Heart right ventricle (tissue), 16 donors: ENCODE results near the gene TMPRSS13. TPM values are rescaled to one million over a fixed set of nuclear protein-coding genes. Genes with fewer than 3 reads are reported as not detected.

ENCODE experiments used
- ATAC-seq, 8 donors: fragments of 200-7000 bp; cut with Tn5 transposase; one replicate each; pipeline ENCODE4 v1.9.1; 2020; ENCODE audit warnings: mild to moderate bottlenecking in 8 of 8, moderate library complexity in 8 of 8, moderate number of reproducible peaks in 1 of 8
- DNase-seq, 2 donors: peaks; one replicate each; pipeline ENCODE4 v3.0.0-alpha.2; 2020
- H3K27ac ChIP-seq, 10 donors: fragments of 200-600 bp; sonication (generic) in 2 of 10; one replicate each; pipeline versions ENCODE4 v1.5.0 to v1.8.0; 2020 to 2022; ENCODE audit warnings: mild to moderate bottlenecking in 3 of 10
- H3K27me3 ChIP-seq, 7 donors: fragments of 200-600 bp; one replicate each; pipeline ENCODE4 v1.8.0; 2021 to 2022; ENCODE audit warnings: mild to moderate bottlenecking in 2 of 7
- H3K36me3 ChIP-seq, 9 donors: fragments of 200-600 bp; sonication (generic) in 1 of 9; one replicate each; pipeline versions ENCODE4 v1.5.0 to v1.8.0; 2020 to 2022; ENCODE audit warnings: mild to moderate bottlenecking in 2 of 9
- H3K4me1 ChIP-seq, 9 donors: fragments of 200-600 bp; sonication (generic) in 1 of 9; one replicate each; pipeline versions ENCODE4 v1.5.0 to v1.8.0; 2020 to 2022; ENCODE audit warnings: mild to moderate bottlenecking in 4 of 9
- H3K4me3 ChIP-seq, 10 donors: fragments of 200-600 bp; sonication (generic) in 2 of 10; one replicate each; pipeline versions ENCODE4 v1.5.0 to v1.8.0; 2020 to 2022; ENCODE audit warnings: mild to moderate bottlenecking in 7 of 10, moderate library complexity in 2 of 10
- H3K9me3 ChIP-seq, 11 donors: fragments of 200-600 bp in 10 of 11; sonication (generic) in 2 of 11; one replicate each; pipeline versions ENCODE4 v1.5.0 to v1.8.0; 2013 to 2022; ENCODE audit warnings: mild to moderate bottlenecking in 2 of 11, control low read depth in 1 of 11, moderate library complexity in 1 of 11
- WGBS, 2 donors: extraction: QIAGEN DNeasy Blood & Tissue Kit; methylation state at CpG; one replicate each; pipeline ENCODE4 v1.1.7; 2013; ENCODE audit warnings: inconsistent platforms in 1 of 2; 5-methylcytosine and 5-hydroxymethylcytosine counted together
- intact Hi-C, 10 donors: fragments of 100-400 bp; cut with DNase I; formaldehyde crosslinking; loops; one replicate each; pipeline versions ENCODE4 v1.11.1 to v1.14.2; 2022
- polyA plus RNA-seq, 2 donors: library from polyadenylated mRNA; stranded (reverse); fragments of 200-250 nt; gene quantifications; one replicate each; pipeline ENCODE4 v1.2.3, GENCODE V29; 2013
- total RNA-seq, 10 donors: library from RNA; stranded (reverse); fragmentation: NEBNext Ultra II Directional in 3 of 10; extraction: Animal tissue kit (Norgen Biotek cat#: 25700) in 3 of 10; gene quantifications; one replicate each; pipeline versions ENCODE4 v1.2.1 to v1.2.4, GENCODE V29; 2021 to 2023
- TF ChIP-seq, protein P1 (sequence below), 9 donors: fragments of 200-600 bp; sonication (generic) in 2 of 9; IDR thresholded peaks; one replicate each; pipeline versions ENCODE4 v1.5.0 to v1.8.0; 2021 to 2022; ENCODE audit warnings: antibody characterized with exemption in 9 of 9, mild to moderate bottlenecking in 5 of 9, moderate library complexity in 1 of 9
- donor health status: Arrhythmogenic right ventricular cardiomyopathy.
- donor health status: ischemic (EF 13 %, LVEDD 7.1; RV severe dilation, severe dysfunction).
- donor health status: healthy with polysubstance abuse.
- donor health status: DM: no; HTN: yes; CAD: no.
- donor health status: DM: no; HTN: no; CAD: no.
- donor health status: ischemic (EF 25% LVEDD 6.9; RV normal size, moderate dysfunction).
- donor health status: ischemic (EF 25% LVEDD 5.7; RV mildly dilated, moderate dysfunction).
- donor health status: healthy.
- donor health status: DM: yes; HTN: yes; CAD: no.
- donor health status: Ischemic cardiomyopathy.
- donor health status: ischemic (EF 35%, LVEDD 5.7; RV mildly dilated, moderate dysfunction).
- donor health status: nonischemic (EF 11% LVEDD 7.7; RV severe dilation, severe dysfunction).
- donor health status: DM: yes; HTN: yes; CAD: no.
- donor health status: PGD.
- donor health status: ischemic (EF 29% LVEDD 5.4; RV normal size, mild dysfunction).
- donor health status: nonischemic (EF 23%, LVEDD 6.1; RV moderate dilation, normal function).

The TMPRSS13 gene
- total and polyA plus RNA-seq, 12 donors = 0.03 to 0.32 (median 0.18) TPM; not detected in 7

DNA sequence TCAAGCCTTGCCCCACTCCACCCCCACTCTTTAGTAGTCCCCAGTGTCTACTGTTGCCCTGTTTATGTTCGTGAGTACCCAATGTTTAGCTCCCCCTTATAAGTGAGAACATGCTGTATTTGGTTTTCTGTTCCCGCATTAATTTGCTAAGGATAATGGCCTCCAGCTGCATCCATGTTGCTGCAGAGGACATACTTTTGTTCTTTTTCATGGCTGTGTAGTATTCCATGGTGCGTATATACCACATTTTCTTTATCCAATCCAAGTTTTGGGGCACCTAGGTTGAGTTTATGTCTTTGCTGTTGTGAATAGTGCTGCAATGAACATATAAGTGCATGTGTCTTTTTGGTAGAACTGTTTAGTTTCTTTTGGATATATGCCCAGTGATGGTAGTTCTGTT is 36.6 kb downstream of the TMPRSS13 start:
- intact Hi-C loops = no loop called here
- no peaks in the 10 kb centered on the region for H3K4me1 ChIP-seq
- no peak for DNase-seq
- H3K4me3 ChIP-seq = no peak overlapping the region
- H3K27me3 ChIP-seq = no peaks in the 10 kb centered on the region
- WGBS, 2 donors = 97 to 99% methylated on average over 3 of the region's 3 CpGs
- TF ChIP-seq, protein P1, sequence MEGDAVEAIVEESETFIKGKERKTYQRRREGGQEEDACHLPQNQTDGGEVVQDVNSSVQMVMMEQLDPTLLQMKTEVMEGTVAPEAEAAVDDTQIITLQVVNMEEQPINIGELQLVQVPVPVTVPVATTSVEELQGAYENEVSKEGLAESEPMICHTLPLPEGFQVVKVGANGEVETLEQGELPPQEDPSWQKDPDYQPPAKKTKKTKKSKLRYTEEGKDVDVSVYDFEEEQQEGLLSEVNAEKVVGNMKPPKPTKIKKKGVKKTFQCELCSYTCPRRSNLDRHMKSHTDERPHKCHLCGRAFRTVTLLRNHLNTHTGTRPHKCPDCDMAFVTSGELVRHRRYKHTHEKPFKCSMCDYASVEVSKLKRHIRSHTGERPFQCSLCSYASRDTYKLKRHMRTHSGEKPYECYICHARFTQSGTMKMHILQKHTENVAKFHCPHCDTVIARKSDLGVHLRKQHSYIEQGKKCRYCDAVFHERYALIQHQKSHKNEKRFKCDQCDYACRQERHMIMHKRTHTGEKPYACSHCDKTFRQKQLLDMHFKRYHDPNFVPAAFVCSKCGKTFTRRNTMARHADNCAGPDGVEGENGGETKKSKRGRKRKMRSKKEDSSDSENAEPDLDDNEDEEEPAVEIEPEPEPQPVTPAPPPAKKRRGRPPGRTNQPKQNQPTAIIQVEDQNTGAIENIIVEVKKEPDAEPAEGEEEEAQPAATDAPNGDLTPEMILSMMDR (IDR thresholded peaks at IDR 0.05) = no peak
- no peaks in the 10 kb centered on the region for H3K36me3 ChIP-seq
- peaks cover 0 to 9% (median 0%) of the 10 kb centered on the region in 11 donors for H3K9me3 ChIP-seq
- H3K27ac ChIP-seq = no peak overlapping the region
- no peak for ATAC-seq

DNA sequence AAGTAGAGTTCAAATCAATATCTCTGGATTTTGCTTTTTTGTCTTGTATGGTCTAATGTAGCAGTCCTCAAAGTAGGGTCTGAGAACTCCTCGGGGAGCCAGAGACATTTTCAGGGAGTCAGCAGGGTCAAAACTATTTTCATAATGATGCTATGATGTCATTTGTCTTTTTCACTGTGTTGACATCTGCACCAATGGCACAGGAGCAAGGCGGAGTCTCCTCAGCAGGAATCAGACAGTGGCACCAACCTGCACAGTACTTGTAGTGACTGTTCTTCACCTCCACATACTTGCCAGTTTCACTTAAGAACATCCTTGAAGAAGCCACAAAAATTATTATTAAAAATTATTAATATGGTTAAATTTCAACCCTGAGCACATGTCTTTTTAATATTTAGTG is 37.8 kb downstream of the TMPRSS13 start:
- H3K4me1 ChIP-seq = peaks cover 0 to 4% (median 2%) of the 10 kb centered on the region in 9 donors
- ATAC-seq (peak in 2 of 8 donors; percentile 13 to 47), DNase-seq (no peak)
- WGBS, 2 donors = 82 to 87% methylated on average over 2 of the region's 2 CpGs
- no peak overlapping the region for H3K4me3 ChIP-seq
- H3K36me3 ChIP-seq = no peaks in the 10 kb centered on the region
- H3K27me3 ChIP-seq = no peaks in the 10 kb centered on the region
- TF ChIP-seq, protein P1 (IDR thresholded peaks at IDR 0.05) = no peak
- intact Hi-C loops = no loop called here
- no peak overlapping the region for H3K27ac ChIP-seq
- H3K9me3 ChIP-seq = peaks cover 0 to 9% (median 0%) of the 10 kb centered on the region in 11 donors

DNA sequence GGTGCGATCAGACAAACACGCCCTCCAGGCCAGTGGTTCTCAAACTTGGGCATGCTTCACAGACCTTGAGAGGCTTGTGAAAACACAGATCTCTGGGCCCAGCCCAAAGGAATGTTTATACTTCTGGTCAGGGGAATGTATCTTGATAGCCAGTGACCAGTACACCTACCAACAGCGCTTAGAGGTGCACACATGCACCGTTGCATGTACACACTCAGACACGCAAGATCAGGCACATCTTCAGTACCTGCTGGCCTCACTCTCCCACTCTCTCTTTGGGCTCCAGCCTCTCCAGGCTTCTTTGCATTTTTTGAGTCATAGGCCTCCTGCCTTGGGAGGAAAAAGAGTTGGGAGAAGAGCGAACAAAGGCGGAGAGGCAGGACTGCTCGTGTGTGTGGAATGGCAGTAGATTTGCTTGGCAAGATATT is 41.0 kb downstream of the TMPRSS13 start:
- Histone ChIP-seq H3K9me3 (peaks cover 0 to 7% (median 0%) of the 10 kb centered on the region in 11 donors), H3K27ac (no peak overlapping the region), H3K27me3 (no peaks in the 10 kb centered on the region), H3K4me3 (no peak overlapping the region), H3K36me3 (no peaks in the 10 kb centered on the region), H3K4me1 (peaks cover 0 to 26% (median 19%) of the 10 kb centered on the region in 9 donors)
- ATAC-seq (no peak), DNase-seq (no peak)
- TF ChIP-seq, protein P1 (IDR thresholded peaks at IDR 0.05) = no peak
- WGBS, 2 donors = 80 to 86% methylated on average over 8 of the region's 8 CpGs
- intact Hi-C loops = loop anchor here in 1 of 10 donors (5.0 kb wide), 1 partner anchor 41 kb away; no protein-coding TSS in a partner anchor

DNA sequence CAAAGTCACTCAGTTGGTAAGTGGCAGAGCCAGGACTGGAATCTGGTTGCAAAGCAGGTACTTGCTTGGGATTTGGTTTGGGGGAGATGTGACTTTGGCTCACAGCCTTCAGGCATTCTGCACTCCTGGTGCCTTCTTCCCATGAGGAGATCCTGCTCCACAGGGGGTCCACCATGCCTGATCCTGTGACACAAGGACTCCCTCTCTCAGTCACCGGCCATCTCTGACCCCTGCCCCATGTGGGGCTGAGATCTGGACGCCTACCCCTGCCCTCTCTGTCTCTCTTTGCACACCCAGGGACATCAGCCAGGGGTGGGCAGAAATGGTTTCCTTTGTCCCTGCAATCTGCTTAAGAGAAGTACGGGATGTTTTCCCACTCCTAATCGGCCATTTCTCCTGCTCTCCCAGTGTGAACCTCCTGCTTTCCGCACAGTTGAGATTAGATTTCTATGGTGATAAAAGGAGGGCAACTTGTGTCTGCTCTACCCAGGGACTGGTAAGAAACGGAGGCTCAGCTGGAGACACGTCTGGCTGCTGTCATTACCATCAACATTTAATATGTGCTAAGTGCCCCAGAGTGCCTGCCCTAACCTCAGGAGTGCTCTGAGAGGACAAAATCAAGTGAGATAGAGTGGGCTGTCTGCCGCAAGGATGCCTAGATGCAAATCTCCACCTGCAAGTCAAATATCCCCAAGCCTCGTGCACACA is 41.6 kb downstream of the TMPRSS13 start:
- H3K4me3 ChIP-seq = no peak overlapping the region
- TF ChIP-seq, protein P1 (IDR thresholded peaks at IDR 0.05) = no peak
- H3K36me3 ChIP-seq = no peaks in the 10 kb centered on the region
- intact Hi-C loops = loop anchor here in 1 of 10 donors (5.0 kb wide), 1 partner anchor 40 kb away; no protein-coding TSS in a partner anchor
- peak overlapping the region in 2 of 10 donors; percentile 79 to 91 for H3K27ac ChIP-seq
- DNase-seq (no peak), ATAC-seq (no peak)
- peaks cover 0 to 29% (median 19%) of the 10 kb centered on the region in 9 donors for H3K4me1 ChIP-seq
- WGBS, 2 donors = 70 to 77% methylated on average over 9 of the region's 9 CpGs
- peaks cover 0 to 7% (median 0%) of the 10 kb centered on the region in 11 donors for H3K9me3 ChIP-seq
- no peaks in the 10 kb centered on the region for H3K27me3 ChIP-seq
